ENCODE data around the gene SHOX. TPM values are rescaled to one million over a fixed set of nuclear protein-coding genes. Genes with fewer than 3 reads are reported as not detected.
"Not testable (repeated sequence)": the region's sequence is repeated elsewhere in the genome, so short reads cannot be mapped to it uniquely, and the experiment has no call there.

SHOX gene
- total RNA-seq, 1 donor from 2014 or later, result not detected

DNA sequence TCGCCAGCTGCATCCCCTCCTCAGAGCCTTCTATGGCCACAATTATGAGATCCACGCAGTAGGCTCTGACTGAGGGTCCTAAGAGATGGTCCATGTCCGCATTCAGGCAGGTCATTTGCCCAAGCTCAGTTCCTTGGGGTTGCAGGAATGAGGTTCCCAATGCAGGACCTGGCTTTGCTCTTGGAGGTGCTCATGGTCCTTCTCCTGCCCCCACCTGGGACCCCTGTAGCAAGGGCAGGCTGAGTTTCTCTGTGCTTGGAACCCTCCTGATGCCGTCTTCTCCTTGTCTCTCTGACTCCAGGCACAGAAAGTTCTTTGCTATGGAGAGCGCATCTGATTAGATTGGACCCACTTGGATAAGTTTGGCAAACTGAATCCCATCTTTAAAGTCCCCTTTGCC, 16.5 kb upstream of the SHOX start:
- Histone ChIP-seq H3K36me3 (no peaks in the 10 kb centered on the region), H2AFZ (replicated peaks) (no peak overlapping the region), H3K27ac (no peak overlapping the region), H3K27me3 (peaks cover 62% of the 10 kb centered on the region), H3K79me2 (ENCODE audit: low read depth) (no peaks in the 10 kb centered on the region), H3K4me2 (no peak overlapping the region), H3K9ac (no peak overlapping the region), H3F3A (ENCODE audit: low read depth) (no peaks in the 10 kb centered on the region), H3K9me3 (ENCODE audit: low read depth) (no peaks in the 10 kb centered on the region), H3K4me3 (no peak overlapping the region), H3K4me1 (no peaks in the 10 kb centered on the region), H4K20me1 (ENCODE audit: low read depth) (peaks cover 14% of the 10 kb centered on the region)
- peaks cover 27% of the 10 kb centered on the region for H3K9me3 Mint-ChIP-seq
- DNase-seq (ENCODE audit: low spot score), result no peak
- H3K4me1 Mint-ChIP-seq, result peaks cover 2% of the 10 kb centered on the region
- no peak overlapping the region for H3K4me3 Mint-ChIP-seq
- TF ChIP-seq, protein P1, sequence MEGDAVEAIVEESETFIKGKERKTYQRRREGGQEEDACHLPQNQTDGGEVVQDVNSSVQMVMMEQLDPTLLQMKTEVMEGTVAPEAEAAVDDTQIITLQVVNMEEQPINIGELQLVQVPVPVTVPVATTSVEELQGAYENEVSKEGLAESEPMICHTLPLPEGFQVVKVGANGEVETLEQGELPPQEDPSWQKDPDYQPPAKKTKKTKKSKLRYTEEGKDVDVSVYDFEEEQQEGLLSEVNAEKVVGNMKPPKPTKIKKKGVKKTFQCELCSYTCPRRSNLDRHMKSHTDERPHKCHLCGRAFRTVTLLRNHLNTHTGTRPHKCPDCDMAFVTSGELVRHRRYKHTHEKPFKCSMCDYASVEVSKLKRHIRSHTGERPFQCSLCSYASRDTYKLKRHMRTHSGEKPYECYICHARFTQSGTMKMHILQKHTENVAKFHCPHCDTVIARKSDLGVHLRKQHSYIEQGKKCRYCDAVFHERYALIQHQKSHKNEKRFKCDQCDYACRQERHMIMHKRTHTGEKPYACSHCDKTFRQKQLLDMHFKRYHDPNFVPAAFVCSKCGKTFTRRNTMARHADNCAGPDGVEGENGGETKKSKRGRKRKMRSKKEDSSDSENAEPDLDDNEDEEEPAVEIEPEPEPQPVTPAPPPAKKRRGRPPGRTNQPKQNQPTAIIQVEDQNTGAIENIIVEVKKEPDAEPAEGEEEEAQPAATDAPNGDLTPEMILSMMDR (IDR thresholded peaks at IDR 0.05), result no peak
- TF ChIP-seq EZH2phosphoT487 (IDR thresholded peaks at IDR 0.05), result no peak
- no peak for TF ChIP-seq EZH2 (IDR thresholded peaks at IDR 0.05)
- no peak overlapping the region for H3K27ac Mint-ChIP-seq
- H3K36me3 Mint-ChIP-seq, result no peaks in the 10 kb centered on the region
- H3K27me3 Mint-ChIP-seq (ENCODE audit: insufficient read depth, low read depth), result peaks cover 43% of the 10 kb centered on the region

DNA sequence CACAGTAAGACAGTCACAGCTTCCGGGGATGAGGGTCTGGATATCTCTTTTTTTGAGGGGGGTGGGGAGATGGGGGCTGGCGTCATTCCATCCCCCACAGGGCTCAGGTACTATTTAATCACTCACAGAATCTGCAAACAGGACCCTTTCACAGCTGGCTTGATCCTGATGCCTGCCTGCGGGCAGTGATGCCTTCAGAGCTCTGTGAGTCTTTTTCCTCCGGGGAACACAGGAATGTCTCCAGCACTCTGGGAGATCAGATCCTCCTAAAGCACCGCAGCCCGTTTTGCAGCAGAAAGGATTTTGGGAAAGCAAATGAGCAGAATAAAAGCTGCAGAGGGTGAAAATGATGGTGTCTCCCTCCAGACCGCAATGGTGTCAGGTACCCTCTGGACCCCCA, 13.2 kb upstream of the SHOX start:
- TF ChIP-seq EZH2phosphoT487 (IDR thresholded peaks at IDR 0.05), result no peak
- TF ChIP-seq, protein P1 (IDR thresholded peaks at IDR 0.05), result no peak
- TF ChIP-seq EZH2 (IDR thresholded peaks at IDR 0.05), result no peak
- Histone ChIP-seq H3K9me3 (ENCODE audit: low read depth) (no peaks in the 10 kb centered on the region), H3F3A (ENCODE audit: low read depth) (peaks cover 8% of the 10 kb centered on the region), H3K4me3 (no peak overlapping the region), H3K9ac (no peak overlapping the region), H3K27ac (no peak overlapping the region), H3K36me3 (no peaks in the 10 kb centered on the region), H4K20me1 (ENCODE audit: low read depth) (peaks cover 41% of the 10 kb centered on the region), H2AFZ (replicated peaks) (no peak overlapping the region), H3K79me2 (ENCODE audit: low read depth) (no peaks in the 10 kb centered on the region), H3K27me3 (peaks cover 95% of the 10 kb centered on the region), H3K4me1 (peaks cover 10% of the 10 kb centered on the region), H3K4me2 (no peak overlapping the region)
- peaks cover 2% of the 10 kb centered on the region for H3K4me1 Mint-ChIP-seq
- no peaks in the 10 kb centered on the region for H3K36me3 Mint-ChIP-seq
- H3K9me3 Mint-ChIP-seq, result peaks cover 10% of the 10 kb centered on the region
- peaks cover 57% of the 10 kb centered on the region for H3K27me3 Mint-ChIP-seq (ENCODE audit: insufficient read depth, low read depth)
- H3K27ac Mint-ChIP-seq, result no peak overlapping the region
- DNase-seq (ENCODE audit: low spot score), result no peak
- H3K4me3 Mint-ChIP-seq, result no peak overlapping the region

DNA sequence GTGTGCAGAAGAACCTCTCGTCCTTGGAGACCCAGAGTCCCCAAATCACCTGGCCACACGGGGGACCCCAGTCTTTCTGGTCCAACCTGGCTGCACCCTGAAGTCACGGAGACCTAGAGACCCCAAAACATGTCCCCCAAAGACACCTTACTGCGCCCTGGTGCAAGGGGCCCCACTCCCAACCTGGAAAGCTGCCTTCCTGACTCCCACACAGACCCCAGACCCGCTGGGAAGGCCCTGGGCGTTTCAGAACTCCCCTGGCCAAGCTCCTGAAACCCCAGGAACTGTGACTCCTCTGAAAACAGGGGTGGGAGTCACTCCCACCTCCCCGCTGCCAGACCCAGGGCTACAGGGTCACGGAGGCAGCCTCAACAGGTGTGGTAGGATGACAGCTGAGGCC, 12.7 kb upstream of the SHOX start:
- TF ChIP-seq, protein P1 (IDR thresholded peaks at IDR 0.05), result no peak
- TF ChIP-seq EZH2phosphoT487 (IDR thresholded peaks at IDR 0.05) (no peak), EZH2 (IDR thresholded peaks at IDR 0.05) (no peak)
- H3K79me2 ChIP-seq (ENCODE audit: low read depth), result no peaks in the 10 kb centered on the region
- H3K9ac ChIP-seq, result no peak overlapping the region
- Mint-ChIP-seq H3K27ac (no peak overlapping the region), H3K4me1 (peaks cover 2% of the 10 kb centered on the region), H3K9me3 (peaks cover 8% of the 10 kb centered on the region), H3K27me3 (ENCODE audit: insufficient read depth, low read depth) (peaks cover 62% of the 10 kb centered on the region), H3K4me3 (no peak overlapping the region), H3K36me3 (no peaks in the 10 kb centered on the region)
- H3K4me3 ChIP-seq, result no peak overlapping the region
- H3K27me3 ChIP-seq, result peaks cover 100% of the 10 kb centered on the region
- peaks cover 10% of the 10 kb centered on the region for H3K4me1 ChIP-seq
- no peaks in the 10 kb centered on the region for H3K36me3 ChIP-seq
- no peak overlapping the region for H3K4me2 ChIP-seq
- no peak overlapping the region for H3K27ac ChIP-seq
- no peak for DNase-seq (ENCODE audit: low spot score)
- H3K9me3 ChIP-seq (ENCODE audit: low read depth), result no peaks in the 10 kb centered on the region
- no peak overlapping the region for H2AFZ ChIP-seq (replicated peaks)
- peaks cover 45% of the 10 kb centered on the region for H4K20me1 ChIP-seq (ENCODE audit: low read depth)
- H3F3A ChIP-seq (ENCODE audit: low read depth), result peaks cover 8% of the 10 kb centered on the region

DNA sequence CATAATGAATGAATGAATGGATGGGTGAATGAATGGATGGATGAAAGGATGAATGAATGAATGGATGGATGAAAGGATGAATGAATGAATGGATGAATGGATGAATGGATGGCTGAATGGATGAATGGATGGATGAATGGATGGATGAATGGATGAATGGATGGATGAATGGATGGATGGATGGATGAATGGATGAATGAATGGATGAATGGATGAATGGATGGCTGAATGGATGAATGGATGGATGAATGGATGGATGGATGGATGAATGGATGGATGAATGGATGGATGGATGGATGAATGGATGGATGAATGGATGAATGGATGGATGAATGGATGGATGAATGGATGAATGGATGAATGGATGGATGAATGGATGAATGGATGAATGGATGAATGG, 12.3 kb upstream of the SHOX start:
- Histone ChIP-seq H3F3A (ENCODE audit: low read depth) (peaks cover 10% of the 10 kb centered on the region), H4K20me1 (ENCODE audit: low read depth) (peaks cover 49% of the 10 kb centered on the region), H3K27me3 (peaks cover 100% of the 10 kb centered on the region), H3K4me1 (peaks cover 10% of the 10 kb centered on the region)
- H3K27me3 Mint-ChIP-seq (ENCODE audit: insufficient read depth, low read depth), result peaks cover 66% of the 10 kb centered on the region
- not testable (repeated sequence) for H3K27ac Mint-ChIP-seq; H3K4me3 Mint-ChIP-seq; H3K9me3 Mint-ChIP-seq; H3K27ac ChIP-seq; H3K4me2 ChIP-seq; H3K36me3 ChIP-seq; H3K4me3 ChIP-seq; H3K36me3 Mint-ChIP-seq; H3K9ac ChIP-seq; DNase-seq (ENCODE audit: low spot score); H3K79me2 ChIP-seq (ENCODE audit: low read depth); H2AFZ ChIP-seq (replicated peaks); H3K4me1 Mint-ChIP-seq; H3K9me3 ChIP-seq (ENCODE audit: low read depth)

Data from neural progenitor cell (in vitro differentiated cells).